ENCODE results near the gene ATCAY.

- TF ChIP-seq ARID3A (IDR thresholded peaks at IDR 0.05; ENCODE audit: low read depth, low read length) (no peak), POLR2A (IDR thresholded peaks at IDR 0.05; ENCODE audit: insufficient read depth in 1 of 2, low read depth in 2 of 2, low read length in 2 of 2) (no peak), BCL3 (CRISPR knock-in tag; IDR thresholded peaks at IDR 0.05) (no peak)
These were observed 42.7 kb downstream of the ATCAY start for GRCh38 chr19:3923096-3923758.
